Measurements from ENCODE around the gene ZPR1.
"Not testable (repeated sequence)": the region's sequence is repeated elsewhere in the genome, so short reads cannot be mapped to it uniquely, and the experiment has no call there.

ZPR1 gene

GRCh38 chr11:116823031-116823843, 35.4 kb upstream of the ZPR1 start, which contains the start of gene APOA4:
Gene APOA4 (minus strand): TSS chr11:116823304. CDS start chr11:116823191, 113 bp downstream.
- no peak for DNase-seq (ENCODE audit: low spot score)

GRCh38 chr11:116822575-116822974, 34.8 kb upstream of the ZPR1 start:
- DNase-seq (ENCODE audit: low spot score) = no peak

- no peak for DNase-seq (ENCODE audit: low spot score)
These were observed 33.5 kb upstream of the ZPR1 start for GRCh38 chr11:116821050-116821918.

GRCh38 chr11:116819049-116819448, 31.2 kb upstream of the ZPR1 start:
- DNase-seq (ENCODE audit: low spot score) = no peak

- DNase-seq (ENCODE audit: low spot score) = no peak
These were observed 26.7 kb upstream of the ZPR1 start for GRCh38 chr11:116814502-116814901.

- DNase-seq (ENCODE audit: low spot score) = no peak
These were observed 26.1 kb upstream of the ZPR1 start for GRCh38 chr11:116813781-116814471.

- no peak for DNase-seq (ENCODE audit: low spot score)
These were observed 25.3 kb upstream of the ZPR1 start for GRCh38 chr11:116813170-116813569.

- no peak for DNase-seq (ENCODE audit: low spot score)
These were observed 24.3 kb upstream of the ZPR1 start for GRCh38 chr11:116812109-116812508.

- no peak for DNase-seq (ENCODE audit: low spot score)
These were observed 23.4 kb upstream of the ZPR1 start for GRCh38 chr11:116811194-116811593.

- DNase-seq (ENCODE audit: low spot score) = no peak
These were observed 20.7 kb upstream of the ZPR1 start for GRCh38 chr11:116808262-116809175.

GRCh38 chr11:116807601-116808261, 19.9 kb upstream of the ZPR1 start:
- no peak for DNase-seq (ENCODE audit: low spot score)

- DNase-seq (ENCODE audit: low spot score) = no peak
These were observed 16.2 kb upstream of the ZPR1 start for GRCh38 chr11:116804001-116804400.

- DNase-seq (ENCODE audit: low spot score) = not testable (repeated sequence)
These were observed 13.8 kb upstream of the ZPR1 start for GRCh38 chr11:116801662-116802061.

- no peak for DNase-seq (ENCODE audit: low spot score)
These were observed 12.8 kb upstream of the ZPR1 start for GRCh38 chr11:116800610-116801009.

- no peak for DNase-seq (ENCODE audit: low spot score)
These were observed 10.5 kb upstream of the ZPR1 start for GRCh38 chr11:116798368-116798767.

GRCh38 chr11:116797816-116798215, 10.0 kb upstream of the ZPR1 start:
- DNase-seq (ENCODE audit: low spot score) = no peak

GRCh38 chr11:116796548-116796947, 8.7 kb upstream of the ZPR1 start:
- no peak for DNase-seq (ENCODE audit: low spot score)

GRCh38 chr11:116794851-116795250, 7.0 kb upstream of the ZPR1 start:
- no peak for DNase-seq (ENCODE audit: low spot score)

GRCh38 chr11:116793772-116794097, 5.9 kb upstream of the ZPR1 start:
- DNase-seq (ENCODE audit: low spot score) = no peak

GRCh38 chr11:116792869-116793771, 5.3 kb upstream of the ZPR1 start:
- peak; percentile 35 for DNase-seq (ENCODE audit: low spot score)
